Superior temporal gyrus (tissue), 1 donor: ENCODE data around the gene LEMD1.

Experiments used
- DNase-seq: peaks from one replicate; pipeline ENCODE4 v3.0.0-alpha.2; 2016; ENCODE audit errors: extremely low spot score

Gene LEMD1

GRCh38 chr1:205354259-205355074 lies 67.4 kb downstream of the LEMD1 start:
- DNase-seq = peak; percentile 89

DNA sequence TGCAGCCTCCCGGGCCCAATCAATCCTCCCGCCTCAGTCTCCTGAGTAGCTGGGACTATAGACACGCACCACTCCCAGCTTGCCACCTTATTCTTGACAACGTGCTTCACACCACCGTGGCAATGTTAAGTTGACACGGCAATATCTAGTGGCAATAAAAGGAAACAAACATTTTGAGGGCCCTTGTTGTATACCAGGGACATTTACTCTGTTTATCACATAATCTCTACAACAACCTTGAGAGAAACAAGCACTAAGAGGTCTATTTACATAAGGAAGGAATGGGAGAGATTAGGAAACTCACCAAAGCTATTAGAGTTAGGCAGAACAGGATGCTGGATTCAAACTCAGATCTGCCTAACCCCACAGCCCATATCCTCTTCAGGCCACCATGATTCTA lies 68.2 kb downstream of the LEMD1 start:
- DNase-seq = no peak

DNA sequence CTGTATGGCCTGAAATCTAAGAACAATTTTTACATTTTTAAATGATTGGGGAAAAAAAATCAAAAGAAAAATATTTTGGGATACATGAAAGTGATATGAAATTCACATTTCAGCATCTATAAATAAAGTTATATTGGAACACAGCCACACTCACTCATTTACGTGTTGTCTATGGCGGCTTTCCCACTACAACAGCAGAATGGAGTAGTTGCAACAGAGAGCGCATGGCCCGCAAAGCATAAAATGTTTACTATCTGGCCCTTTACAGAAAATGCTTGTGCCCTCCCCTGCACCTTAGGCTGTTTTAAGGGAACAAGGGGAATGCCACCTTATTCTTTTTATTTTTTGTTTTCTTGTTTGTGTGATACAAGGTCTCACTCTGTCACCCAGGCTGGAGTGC lies 68.7 kb downstream of the LEMD1 start:
- no peak for DNase-seq

DNA sequence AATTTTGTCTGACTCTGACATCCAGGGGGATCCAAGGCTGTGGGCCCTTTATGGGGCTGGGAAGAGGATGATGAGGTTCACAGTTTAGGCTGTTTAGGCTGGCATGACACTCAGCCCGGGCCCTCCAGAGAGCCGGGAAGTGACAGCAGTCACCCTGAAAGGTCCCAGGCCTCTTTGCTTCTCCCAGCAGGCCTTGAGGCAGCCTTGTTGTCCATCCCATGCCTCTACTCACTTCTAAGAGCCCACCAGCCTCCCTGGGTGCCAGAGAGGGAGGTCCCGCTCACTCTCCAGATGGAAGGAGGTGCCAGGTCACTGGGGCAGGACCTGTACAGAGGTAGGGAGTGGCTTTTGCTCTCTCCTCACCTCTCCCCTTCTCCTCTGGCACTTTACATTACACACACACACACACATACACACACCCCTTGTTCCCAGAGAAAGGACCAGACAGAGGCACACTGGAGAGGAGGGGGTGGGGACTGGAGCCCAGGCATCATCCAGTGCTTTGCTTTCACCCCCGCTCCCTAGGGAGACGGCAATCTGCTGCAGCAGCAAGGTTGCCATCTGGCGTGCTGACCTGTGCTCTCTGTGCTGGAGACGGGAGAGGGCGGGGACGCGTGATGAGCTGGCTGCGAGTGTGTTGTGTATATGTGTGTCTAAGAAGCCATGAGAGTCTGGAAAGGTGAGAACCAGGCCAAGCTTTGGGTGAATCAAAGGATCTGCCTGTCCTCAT lies 69.7 kb downstream of the LEMD1 start:
- DNase-seq = no peak

GRCh38 chr1:205350691-205351141 lies 71.1 kb downstream of the LEMD1 start:
- no peak for DNase-seq

GRCh38 chr1:205350124-205350523 lies 71.7 kb downstream of the LEMD1 start:
- DNase-seq = no peak

GRCh38 chr1:205348554-205349487 lies 73.0 kb downstream of the LEMD1 start:
- no peak for DNase-seq

DNA sequence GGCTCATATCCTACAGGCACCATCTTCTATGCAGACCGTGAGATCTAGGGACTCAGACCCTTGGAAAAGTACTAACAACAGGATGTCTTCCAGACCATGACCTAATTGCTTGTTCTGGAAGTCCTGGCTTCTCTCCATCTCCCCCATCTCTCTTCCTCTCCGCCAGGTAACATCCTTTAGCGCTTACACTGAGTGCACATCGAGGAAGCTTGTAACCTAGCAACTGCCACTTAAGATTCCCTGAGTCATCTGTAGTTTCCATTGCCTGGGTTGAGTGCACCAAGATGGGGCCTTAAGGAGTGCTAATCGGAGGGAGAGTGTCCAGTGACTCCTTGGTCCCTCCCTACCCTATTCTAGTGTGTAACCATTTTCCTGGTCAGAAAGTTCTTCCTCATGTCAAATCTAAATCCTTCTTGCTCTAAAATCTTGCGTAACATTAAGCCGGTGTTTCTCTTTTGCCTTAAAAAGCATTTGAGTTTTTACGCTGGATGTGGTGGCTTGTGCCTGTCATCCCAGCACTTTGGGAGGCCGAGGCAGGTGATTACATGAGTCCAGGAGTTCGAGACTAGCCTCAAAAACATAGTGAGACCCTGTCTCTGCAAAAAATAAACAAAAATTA lies 74.8 kb downstream of the LEMD1 start:
- DNase-seq = no peak

- DNase-seq = no peak
Measured at GRCh38 chr1:205345761-205346160, 76.1 kb downstream of the LEMD1 start.

- DNase-seq = no peak
Measured at GRCh38 chr1:205344066-205344928, 77.6 kb downstream of the LEMD1 start.

GRCh38 chr1:205343431-205344065 lies 78.3 kb downstream of the LEMD1 start:
- DNase-seq = no peak

- DNase-seq = no peak
Measured at GRCh38 chr1:205342986-205343385, 78.9 kb downstream of the LEMD1 start.

DNA sequence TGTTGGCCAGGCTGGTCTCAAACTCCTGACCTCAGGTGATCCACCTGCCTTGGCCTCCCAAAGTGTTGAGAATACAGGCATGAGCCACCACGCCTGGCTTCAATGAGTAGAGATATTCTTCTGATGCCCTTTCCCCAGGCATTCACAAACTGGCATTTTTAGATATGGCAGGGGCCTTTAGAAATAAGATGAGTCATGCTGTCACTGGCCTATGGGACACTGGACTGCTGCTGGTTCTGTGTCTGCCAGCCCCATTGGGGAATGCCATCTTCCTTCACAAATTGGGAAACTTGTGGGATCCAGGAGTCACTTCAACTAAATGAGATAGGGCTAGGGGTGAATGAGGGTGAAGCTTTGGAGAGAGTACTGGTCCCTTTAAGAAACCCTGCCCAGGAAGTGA lies 81.2 kb downstream of the LEMD1 start:
- no peak for DNase-seq

GRCh38 chr1:205339717-205340116 lies 82.1 kb downstream of the LEMD1 start:
- DNase-seq = no peak

GRCh38 chr1:205339197-205339702 lies 82.6 kb downstream of the LEMD1 start:
- no peak for DNase-seq

GRCh38 chr1:205338011-205338410 lies 83.8 kb downstream of the LEMD1 start:
- no peak for DNase-seq

DNA sequence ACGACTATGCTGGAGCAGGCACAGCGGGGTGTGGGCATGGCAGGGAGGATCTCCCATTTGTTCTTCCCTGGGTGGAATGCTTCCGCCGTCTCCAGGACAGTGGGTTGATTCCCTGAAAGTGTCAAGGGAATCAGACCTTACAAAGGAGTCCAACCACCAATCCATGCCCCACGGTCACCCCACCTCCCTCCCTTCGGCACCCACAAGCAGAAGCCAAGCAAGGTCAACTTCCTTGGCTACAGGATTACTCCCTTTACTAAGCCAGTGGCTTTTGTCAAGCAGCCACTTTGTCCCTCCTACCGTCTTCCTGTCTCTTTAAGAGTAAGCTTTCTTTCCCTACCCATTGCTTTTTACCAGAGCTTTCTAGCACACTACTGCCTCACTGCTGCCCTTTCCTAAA lies 84.4 kb downstream of the LEMD1 start:
- no peak for DNase-seq

DNA sequence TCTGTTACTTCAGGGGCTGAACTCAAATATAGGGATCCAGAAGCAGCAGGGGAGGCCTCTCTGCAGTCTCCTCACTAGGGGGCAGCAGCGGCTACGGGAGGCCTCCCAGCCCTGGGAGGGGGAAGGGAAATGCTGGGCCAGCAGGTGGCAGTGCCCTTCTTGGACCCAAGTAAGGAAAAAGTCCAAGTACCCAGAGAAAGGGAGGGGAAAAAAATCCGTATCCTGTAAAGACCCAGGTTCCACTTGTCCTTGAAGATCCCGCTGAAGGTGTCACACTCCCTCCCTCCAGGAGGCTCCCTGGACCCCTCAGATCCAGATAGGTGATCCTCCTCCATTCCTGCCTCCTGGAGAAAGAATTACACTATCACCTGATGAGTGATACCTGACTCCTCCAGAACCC lies 86.2 kb downstream of the LEMD1 start:
- peak; percentile 89 for DNase-seq

DNA sequence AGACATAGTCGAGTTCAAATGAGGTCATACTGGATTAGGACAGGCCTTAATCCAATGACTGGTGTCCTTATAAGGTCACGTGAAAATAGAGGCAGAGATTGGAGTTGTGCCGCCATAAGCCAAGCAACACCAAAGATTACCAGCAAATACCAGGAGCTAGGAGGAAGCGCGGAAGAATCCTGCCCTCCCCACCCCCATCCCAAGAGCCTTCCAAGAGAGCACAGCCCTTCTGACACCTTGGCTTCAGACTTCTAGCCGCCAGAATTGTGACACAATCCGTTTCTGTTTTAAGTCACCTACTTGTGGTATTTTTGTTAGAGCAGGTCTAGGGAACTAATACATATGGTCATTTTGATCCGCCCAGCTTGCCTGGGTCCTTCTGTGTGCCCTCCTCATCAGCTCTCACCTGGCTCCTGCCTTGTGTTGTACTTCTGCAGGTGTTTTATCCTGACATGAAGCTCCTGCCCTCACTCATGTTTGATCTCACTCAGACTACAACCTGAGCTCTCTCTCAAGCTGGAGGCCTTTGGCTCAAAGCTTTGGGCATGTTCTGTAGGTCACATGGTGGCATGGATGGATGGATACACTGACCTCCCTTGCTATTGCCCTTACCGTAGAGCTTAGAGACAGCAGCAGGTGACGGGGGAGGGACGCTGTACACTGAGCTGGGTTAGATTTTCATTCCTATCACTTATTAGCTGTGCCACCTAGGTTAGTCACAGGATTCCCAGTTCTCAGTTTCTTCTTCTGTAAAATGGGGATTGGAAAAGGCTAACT lies 89.7 kb downstream of the LEMD1 start:
- DNase-seq = no peak
